ENCODE data around the gene GNB2. TPM values are rescaled to one million over a fixed set of nuclear protein-coding genes. Genes with fewer than 3 reads are reported as not detected.
A peak's percentile ranks its signal among the peaks of the same experiment; 100 is the strongest.

The GNB2 gene
- total and polyA plus RNA-seq, 8 donors, result 52.9 to 290 (median 161) TPM

- DNase-seq, result peak in 1 of 2 donors; percentile 22
- no peaks in the 10 kb centered on the region for H3K9me3 ChIP-seq
- intact Hi-C loops (cut with DNase I; ENCODE audit: low total_unique reads), result loop anchor here (10.0 kb wide), 1 partner anchor 204 kb away; the partner anchor contains the start of gene TSC22D4
- peak overlapping the region in 3 of 5 donors; percentile 59 to 75 (median 68) for H3K27ac ChIP-seq
- no peak overlapping the region for H3K4me3 ChIP-seq
- TF ChIP-seq CTCF (IDR thresholded peaks at IDR 0.05) (no peak), POLR2A (IDR thresholded peaks at IDR 0.05) (no peak), EP300 (IDR thresholded peaks at IDR 0.05) (no peak), POLR2AphosphoS5 (IDR thresholded peaks at IDR 0.05) (no peak)
- H3K4me1 ChIP-seq, result peaks cover 9 to 51% (median 41%) of the 10 kb centered on the region in 4 donors
- no peaks in the 10 kb centered on the region for H3K27me3 ChIP-seq
- peaks cover 49 to 72% (median 69%) of the 10 kb centered on the region in 4 donors for H3K36me3 ChIP-seq
- WGBS, 5 donors, result 70 to 83% (median 73%) methylated on average over 24 to 35 of the region's 35 CpGs
Observed at GRCh38 chr7:100678291-100678984, 4.9 kb downstream of the GNB2 start.

GRCh38 chr7:100679129-100679926 lies 5.8 kb downstream of the GNB2 start:
- TF ChIP-seq POLR2A (IDR thresholded peaks at IDR 0.05) (no peak), EP300 (IDR thresholded peaks at IDR 0.05) (no peak), CTCF (IDR thresholded peaks at IDR 0.05) (no peak), POLR2AphosphoS5 (IDR thresholded peaks at IDR 0.05) (no peak)
- Histone ChIP-seq H3K36me3 (peaks cover 58 to 81% (median 78%) of the 10 kb centered on the region in 4 donors), H3K27me3 (no peaks in the 10 kb centered on the region), H3K4me3 (no peak overlapping the region), H3K4me1 (peaks cover 9 to 51% (median 41%) of the 10 kb centered on the region in 4 donors), H3K9me3 (no peaks in the 10 kb centered on the region), H3K27ac (peak overlapping the region in 3 of 5 donors; percentile 59 to 75 (median 68))
- peak in 1 of 2 donors; percentile 15 for DNase-seq
- 57 to 74% (median 68%) methylated on average over 11 to 13 of the region's 13 CpGs for WGBS, 5 donors
- intact Hi-C loops (cut with DNase I; ENCODE audit: low total_unique reads), result loop anchor here (10.0 kb wide), 1 partner anchor 205 kb away; the partner anchor contains the start of gene TSC22D4

- intact Hi-C loops (cut with DNase I; ENCODE audit: low total_unique reads), result loop anchor here (10.0 kb wide), 1 partner anchor 205 kb away; the partner anchor contains the start of gene TSC22D4
- H3K4me1 ChIP-seq, result peaks cover 9 to 51% (median 39%) of the 10 kb centered on the region in 4 donors
- DNase-seq, result peak in 1 of 2 donors; percentile 28
- peak overlapping the region in 4 of 5 donors; percentile 49 to 75 (median 68) for H3K27ac ChIP-seq
- H3K36me3 ChIP-seq, result peaks cover 65 to 88% (median 86%) of the 10 kb centered on the region in 4 donors
- peak in 2 of 3 donors; percentile 4 to 18 for TF ChIP-seq POLR2AphosphoS5 (IDR thresholded peaks at IDR 0.05)
- no peak for TF ChIP-seq POLR2A (IDR thresholded peaks at IDR 0.05)
- no peak for TF ChIP-seq EP300 (IDR thresholded peaks at IDR 0.05)
- H3K27me3 ChIP-seq, result no peaks in the 10 kb centered on the region
- WGBS, 5 donors, result 60 to 76% (median 70%) methylated on average over 13 of the region's 13 CpGs
- H3K9me3 ChIP-seq, result no peaks in the 10 kb centered on the region
- H3K4me3 ChIP-seq, result no peak overlapping the region
Observed at GRCh38 chr7:100679927-100680575, 6.5 kb downstream of the GNB2 start.

- WGBS, 5 donors, result 79 to 83% (median 81%) methylated on average over 18 of the region's 18 CpGs
- intact Hi-C loops (cut with DNase I; ENCODE audit: low total_unique reads), result no loop called here
- Histone ChIP-seq H3K36me3 (peaks cover 72 to 95% (median 92%) of the 10 kb centered on the region in 4 donors), H3K9me3 (no peaks in the 10 kb centered on the region), H3K4me3 (no peak overlapping the region), H3K27ac (peak overlapping the region in 4 of 5 donors; percentile 49 to 75 (median 68)), H3K4me1 (peaks cover 9 to 51% (median 36%) of the 10 kb centered on the region in 4 donors), H3K27me3 (no peaks in the 10 kb centered on the region)
- DNase-seq, result peak in 1 of 2 donors; percentile 30
- TF ChIP-seq POLR2AphosphoS5 (IDR thresholded peaks at IDR 0.05), result no peak
- no peak for TF ChIP-seq CTCF (IDR thresholded peaks at IDR 0.05)
- no peak for TF ChIP-seq EP300 (IDR thresholded peaks at IDR 0.05)
Observed at GRCh38 chr7:100680576-100681271, 7.2 kb downstream of the GNB2 start.

Measured in stomach (tissue), 9 donors.